SK-N-SH (cell line): Measurements from ENCODE around the gene S1PR5. TPM values are rescaled to one million over a fixed set of nuclear protein-coding genes. Genes with fewer than 3 reads are reported as not detected.
"Not testable (repeated sequence)": the region's sequence is repeated elsewhere in the genome, so short reads cannot be mapped to it uniquely, and the experiment has no call there.

ENCODE experiments used
- CTCF ChIA-PET: fragments of 300-600, 350-600 bp; formaldehyde crosslinking; extraction: SDS; loops from one replicate; lab custom pipeline; 2021; lab: Yijun Ruan, JAX
- POLR2A ChIA-PET: fragments of 350-600 bp; sonication (Branson Sonifier 250); formaldehyde crosslinking; extraction: SDS; loops from one replicate; lab custom pipeline; 2020; ENCODE audit warnings: antibody characterized with exemption, inconsistent platforms; lab: Yijun Ruan, JAX
- DNase-seq: peaks from one replicate; pipeline ENCODE4 v3.0.0; 2012
- H2AFZ ChIP-seq: fragments of 200-600 bp; sonication (generic); 2 replicates; pipeline ENCODE4 v1.8.1; 2016; ENCODE audit warnings: antibody characterized with exemption, mild to moderate bottlenecking, low read depth
- H3F3A ChIP-seq: fragments of 200-600 bp; sonication (generic); replicated peaks from 2 replicates; pipeline ENCODE3; 2016; ENCODE audit warnings: antibody characterized with exemption, mild to moderate bottlenecking; ENCODE audit not compliant: insufficient read depth
- H3K27ac ChIP-seq, 2 experiments: fragments of 200-500 bp in 1 of 2; fragments of 200-600 bp in 1 of 2; sonication (Bioruptor generic) in 1 of 2; sonication (generic), shearing (Covaris generic) in 1 of 2; 2 replicates each; pipeline versions ENCODE4 v1.5.1 to v1.6.1; 2014 to 2016; ENCODE audit warnings: low read depth in 2 of 2, inconsistent platforms in 1 of 2, low read length in 1 of 2, mild to moderate bottlenecking in 1 of 2, mixed read lengths in 1 of 2
- H3K27me3 ChIP-seq: fragments of 200-600 bp; sonication (generic), shearing (Covaris generic); 2 replicates; pipeline ENCODE4 v1.6.1; 2016; ENCODE audit warnings: mixed run types; ENCODE audit not compliant: insufficient read depth
- H3K36me3 ChIP-seq, 2 experiments: fragments of 200-500 bp in 1 of 2; fragments of 200-600 bp in 1 of 2; sonication (Bioruptor generic) in 1 of 2; sonication (generic) in 1 of 2; replicated peaks in 1 of 2; 2 replicates each; pipeline versions ENCODE3 to v1.5.1; 2014 to 2016; ENCODE audit warnings: low read length in 1 of 2, mild to moderate bottlenecking in 1 of 2; ENCODE audit not compliant: insufficient read depth in 2 of 2, control insufficient read depth in 1 of 2
- H3K4me1 ChIP-seq, 2 experiments: fragments of 200-500 bp in 1 of 2; fragments of 200-600 bp in 1 of 2; sonication (Bioruptor generic) in 1 of 2; sonication (generic), shearing (Covaris generic) in 1 of 2; 2 replicates each; pipeline versions ENCODE4 v1.5.1 to v1.6.1; 2014 to 2016; ENCODE audit warnings: low read depth in 1 of 2, low read length in 1 of 2, mixed run types in 1 of 2; ENCODE audit not compliant: insufficient read depth in 2 of 2, control insufficient read depth in 1 of 2
- H3K4me2 ChIP-seq: fragments of 200-600 bp; sonication (generic), shearing (Covaris generic); 2 replicates; pipeline ENCODE4 v1.6.1; 2017; ENCODE audit warnings: mixed run types
- H3K4me3 ChIP-seq, 2 experiments: fragments of 200-500 bp in 1 of 2; fragments of 200-600 bp in 1 of 2; sonication (Bioruptor generic) in 1 of 2; sonication (generic), shearing (Covaris generic) in 1 of 2; 2 replicates each; pipeline versions ENCODE4 v1.5.1 to v1.8.1; 2014 to 2016; ENCODE audit warnings: low read depth in 2 of 2, inconsistent platforms in 1 of 2, low read length in 1 of 2, mild to moderate bottlenecking in 1 of 2, mixed read lengths in 1 of 2, moderate library complexity in 1 of 2
- H3K79me2 ChIP-seq: fragments of 200-600 bp; sonication (generic); 2 replicates; pipeline ENCODE4 v1.8.1; 2017; ENCODE audit warnings: mild to moderate bottlenecking; ENCODE audit not compliant: insufficient read depth
- H3K9ac ChIP-seq: fragments of 200-600 bp; sonication (generic); 2 replicates; pipeline ENCODE4 v1.6.1; 2017; ENCODE audit warnings: mixed run types
- H3K9me2 ChIP-seq: fragments of 200-600 bp; sonication (generic); 2 replicates; pipeline ENCODE4 v1.6.1; 2017; ENCODE audit warnings: mixed run types
- H3K9me3 ChIP-seq: fragments of 200-600 bp; sonication (generic); 2 replicates; pipeline ENCODE4 v1.6.1; 2017; ENCODE audit warnings: mixed run types, mild to moderate bottlenecking, moderate library complexity
- H4K20me1 ChIP-seq: fragments of 200-600 bp; sonication (generic); 2 replicates; pipeline ENCODE4 v1.6.1; 2017; ENCODE audit warnings: mild to moderate bottlenecking, mixed run types; ENCODE audit not compliant: insufficient read depth
- CHD2 ChIP-seq: fragments of 150-350 bp; IDR thresholded peaks from 2 replicates; pipeline ENCODE4 v1.6.1; 2018; ENCODE audit warnings: low read length; ENCODE audit not compliant: partially characterized antibody
- FOSL2 ChIP-seq: IDR thresholded peaks from 2 replicates; pipeline ENCODE4 v1.4.0; 2012; ENCODE audit warnings: low read depth, mild to moderate bottlenecking, moderate library complexity, borderline replicate concordance
- FOXM1 ChIP-seq: IDR thresholded peaks from 2 replicates; pipeline ENCODE4 v1.4.0; 2012; ENCODE audit warnings: low read depth, mild to moderate bottlenecking
- GABPA ChIP-seq: IDR thresholded peaks from 2 replicates; pipeline ENCODE4 v1.4.0; 2012; ENCODE audit warnings: low read depth, mild to moderate bottlenecking
- GATA2 ChIP-seq: sonication (generic); formaldehyde crosslinking; IDR thresholded peaks from 2 replicates; pipeline ENCODE4 v1.5.0; 2020; ENCODE audit warnings: mild to moderate bottlenecking, missing genetic modification reagents
- MAX ChIP-seq: IDR thresholded peaks from 2 replicates; pipeline ENCODE4 v1.4.0; 2012; ENCODE audit warnings: low read depth
- MEF2A ChIP-seq: IDR thresholded peaks from 2 replicates; pipeline ENCODE4 v1.4.0; 2012; ENCODE audit warnings: low read depth, borderline replicate concordance
- POLR2AphosphoS5 ChIP-seq: IDR thresholded peaks from 2 replicates; pipeline ENCODE4 v1.6.1; 2012; ENCODE audit warnings: low read depth, low read length
- RCOR1 ChIP-seq: fragments of 150-350 bp; IDR thresholded peaks from 2 replicates; pipeline ENCODE4 v1.6.1; 2017; ENCODE audit warnings: antibody characterized with exemption, low read length
- REST ChIP-seq: IDR thresholded peaks from 2 replicates; pipeline ENCODE4 v1.6.1; 2012; ENCODE audit warnings: mild to moderate bottlenecking, low read depth, low read length, moderate library complexity
- TAF1 ChIP-seq: IDR thresholded peaks from 2 replicates; pipeline ENCODE4 v1.6.1; 2012; ENCODE audit warnings: low read depth, mild to moderate bottlenecking, low read length, moderate library complexity, borderline replicate concordance
- YY1 ChIP-seq: IDR thresholded peaks from 2 replicates; pipeline ENCODE4 v1.4.0; 2012; ENCODE audit warnings: low read depth, mild to moderate bottlenecking
- WGBS: methylation state at CpG from one replicate; pipeline ENCODE4 v1.1.6; 2017; ENCODE audit warnings: low lambda C conversion rate; 5-methylcytosine and 5-hydroxymethylcytosine counted together
- polyA plus RNA-seq, 3 experiments: library from polyadenylated mRNA; depleted of rRNA; stranded (reverse); fragments of >200 nt; gene quantifications; 2 replicates each; pipeline ENCODE4 v1.2.3, GENCODE V29; 2012

S1PR5 gene
- polyA plus RNA-seq, 1 of the 3 experiments (the other 2 are of a cell fraction) = 0.36 TPM

GRCh38 chr19:10539016-10539415 is 21.8 kb upstream of the S1PR5 start:
- DNase-seq, H3K9ac ChIP-seq, H2AFZ ChIP-seq, H3K4me2 ChIP-seq, POLR2A ChIA-PET, H3K79me2 ChIP-seq, H3K4me3 ChIP-seq, H3K9me3 ChIP-seq, H3F3A ChIP-seq, H3K9me2 ChIP-seq, H3K36me3 ChIP-seq, H3K4me1 ChIP-seq, H3K27ac ChIP-seq, H4K20me1 ChIP-seq: not testable (repeated sequence)
- H3K27me3 ChIP-seq = peaks cover 26% of the 10 kb centered on the region; the same call in 1 of the 2 replicates
- CTCF ChIA-PET = interaction anchor here (1.0 to 1.3 kb wide), 2 partner anchors 16 to 56 kb away, joined by 3 to 4 read pairs; no protein-coding TSS in a partner anchor
- 55% methylated on average over 7 of the region's 9 CpGs for WGBS

- Histone ChIP-seq H4K20me1 (no peaks in the 10 kb centered on the region), H3K79me2 (no peaks in the 10 kb centered on the region), H3F3A (peaks cover 14% of the 10 kb centered on the region), H3K27me3 (peaks cover 26% of the 10 kb centered on the region; the same call in 1 of the 2 replicates), H3K9ac (no peak overlapping the region), H3K27ac (no peak overlapping the region), H3K36me3 (no peaks in the 10 kb centered on the region), H3K9me3 (no peaks in the 10 kb centered on the region), H3K4me3 (no peak overlapping the region), H3K4me1 (no peaks in the 10 kb centered on the region; a peak in 1 of 4 replicates), H3K4me2 (no peak overlapping the region), H3K9me2 (no peaks in the 10 kb centered on the region), H2AFZ (no peak overlapping the region)
- TF ChIP-seq POLR2AphosphoS5 (no peak), GATA2 (CRISPR knock-in tag) (no peak)
- CTCF ChIA-PET = interaction anchor here (1.3 kb wide), 1 partner anchor 55 kb away, joined by 4 read pairs; no protein-coding TSS in a partner anchor
- 45% methylated on average over 14 of the region's 20 CpGs for WGBS
- POLR2A ChIA-PET = no interaction called here
- no peak for DNase-seq
These were observed 21.1 kb upstream of the S1PR5 start for GRCh38 chr19:10538204-10538983.

GRCh38 chr19:10537668-10538067 is 20.4 kb upstream of the S1PR5 start:
- H3K4me3 ChIP-seq = no peak overlapping the region
- no peak overlapping the region for H3K4me2 ChIP-seq
- WGBS = 31% methylated on average over 11 of the region's 11 CpGs
- no peak for DNase-seq
- no peak overlapping the region for H2AFZ ChIP-seq
- no peak overlapping the region for H3K27ac ChIP-seq
- ChIA-PET CTCF (no interaction called here), POLR2A (no interaction called here)
- peaks cover 26% of the 10 kb centered on the region; the same call in 1 of the 2 replicates for H3K27me3 ChIP-seq
- no peaks in the 10 kb centered on the region for H3K9me3 ChIP-seq
- no peaks in the 10 kb centered on the region for H4K20me1 ChIP-seq
- peaks cover 10% of the 10 kb centered on the region for H3F3A ChIP-seq
- H3K36me3 ChIP-seq = no peaks in the 10 kb centered on the region
- no peaks in the 10 kb centered on the region for H3K4me1 ChIP-seq
- H3K79me2 ChIP-seq = no peaks in the 10 kb centered on the region
- no peaks in the 10 kb centered on the region for H3K9me2 ChIP-seq
- TF ChIP-seq GABPA (no peak), YY1 (no peak), MAX (no peak), REST (no peak), FOSL2 (no peak), RCOR1 (no peak), MEF2A (no peak), POLR2AphosphoS5 (no peak), CHD2 (no peak), FOXM1 (no peak), TAF1 (no peak)
- no peak overlapping the region for H3K9ac ChIP-seq
